ENCODE measurements around the gene STARD13. TPM values are rescaled to one million over a fixed set of nuclear protein-coding genes. Genes with fewer than 3 reads are reported as not detected.

Gene STARD13
- total RNA-seq, 1 experiment from 2014 or later, result 2.1 TPM

- Mint-ChIP-seq H3K4me3 (no peak overlapping the region), H3K27me3 (ENCODE audit: low read depth) (no peaks in the 10 kb centered on the region), H3K4me1 (peaks cover 27 to 43% of the 10 kb centered on the region in 2 experiments), H3K27ac (no peak overlapping the region), H3K9me3 (no peaks in the 10 kb centered on the region), H3K36me3 (ENCODE audit: insufficient read depth in 1 of 3, low read depth in 3 of 3) (peaks cover 0 to 1% (median 0%) of the 10 kb centered on the region in 3 experiments; a peak in 1 of 7 replicates)
- Histone ChIP-seq H3K23me2 (ENCODE audit: insufficient read length, low read depth, low read length, poor library complexity, severe bottlenecking) (no peaks in the 10 kb centered on the region), H3K27ac (ENCODE audit: insufficient read length, low read depth, low read length) (no peak overlapping the region), H4K20me1 (ENCODE audit: control insufficient read depth, insufficient read depth, insufficient read length) (no peaks in the 10 kb centered on the region), H4K91ac (ENCODE audit: insufficient read length, low read depth, low read length) (no peak overlapping the region), H2BK120ac (ENCODE audit: low read depth, low read length, poor library complexity, severe bottlenecking) (no peak overlapping the region), H3K27me3 (ENCODE audit: insufficient read depth, low read length) (no peaks in the 10 kb centered on the region), H3K79me2 (ENCODE audit: insufficient read depth, low read length) (no peaks in the 10 kb centered on the region; the same call in 1 of the 2 replicates), H3K23ac (ENCODE audit: insufficient read length, low read depth, low read length) (no peak overlapping the region), H2AK5ac (ENCODE audit: insufficient read length, low read length) (no peak overlapping the region), H3K18ac (ENCODE audit: insufficient read length, low read depth, low read length) (no peak overlapping the region), H2BK5ac (ENCODE audit: insufficient read length, low read length) (no peak overlapping the region), H3K9me3 (ENCODE audit: control insufficient read depth, low read depth, low read length) (no peaks in the 10 kb centered on the region), H3K56ac (ENCODE audit: insufficient read length, low read depth, low read length) (no peak overlapping the region), H2BK15ac (ENCODE audit: low read depth, low read length) (no peak overlapping the region), H3K4me1 (ENCODE audit: insufficient read depth, low read length) (peaks cover 13% of the 10 kb centered on the region; the same call in 1 of the 2 replicates), H3K9ac (ENCODE audit: extremely low read depth, insufficient read length, low read length) (no peak overlapping the region), H4K5ac (ENCODE audit: insufficient read length, low read depth, low read length) (no peak overlapping the region), H2AFZ (ENCODE audit: low read length) (no peak overlapping the region), H3T11ph (ENCODE audit: low read length) (no peak overlapping the region), H3K79me1 (ENCODE audit: insufficient read depth, low read depth, low read length, poor library complexity, severe bottlenecking) (no peaks in the 10 kb centered on the region), H4K8ac (replicated peaks; ENCODE audit: insufficient read length, low read depth, low read length) (no peak overlapping the region), H2BK20ac (ENCODE audit: low read depth, low read length, poor library complexity, severe bottlenecking) (no peak overlapping the region), H3K4me2 (ENCODE audit: insufficient read depth, insufficient read length, low read length) (no peak overlapping the region), H3K14ac (ENCODE audit: insufficient read depth, low read length) (no peak overlapping the region), H2BK12ac (ENCODE audit: insufficient read length, low read depth, low read length) (no peak overlapping the region), H3K4ac (ENCODE audit: low read depth, low read length) (no peak overlapping the region)
- no peak for TF ChIP-seq CTCF (conservative IDR thresholded peaks at IDR 0.05)
- DNase-seq, result no peak
- WGBS (ENCODE audit: extremely low coverage, insufficient read length, low lambda C conversion rate), result no CpG with 5 or more reads among the region's 5 CpGs
Measured at GRCh38 chr13:33263484-33263883, 22.1 kb downstream of the STARD13 start.

Measured in H9 (cell line).